ENCODE results near the gene PRICKLE3. TPM values are rescaled to one million over a fixed set of nuclear protein-coding genes. Genes with fewer than 3 reads are reported as not detected.

The PRICKLE3 gene
- total RNA-seq, 1 experiment from 2014 or later, result 14.5 TPM

- Mint-ChIP-seq H3K9me3 (ENCODE audit: unreplicated experiment) (peaks cover 4% of the 10 kb centered on the region), H3K36me3 (ENCODE audit: insufficient read depth, unreplicated experiment) (no peaks in the 10 kb centered on the region), H3K4me1 (ENCODE audit: insufficient read depth, unreplicated experiment) (peaks cover 6% of the 10 kb centered on the region), H3K27me3 (ENCODE audit: insufficient read depth, unreplicated experiment) (no peaks in the 10 kb centered on the region), H3K4me3 (ENCODE audit: unreplicated experiment) (no peak overlapping the region), H3K27ac (ENCODE audit: low read depth, unreplicated experiment) (no peak overlapping the region)
- BruUV-seq (replicated peaks), result no TSS peak
- TF ChIP-seq CTCF (IDR thresholded peaks at IDR 0.05; ENCODE audit: unreplicated experiment), result no peak
- ChIA-PET CTCF (interaction anchor here (0.7 kb wide), 2 partner anchors 11 to 564 kb away, joined by 3 to 5 read pairs; no protein-coding TSS in a partner anchor), POLR2A (interaction anchor here (0.6 kb wide), 1 partner anchor 42 kb away, joined by 3 read pairs; no protein-coding TSS in a partner anchor)
- intact Hi-C loops (cut with micrococcal nuclease), result no loop called here
- DNase-seq (ENCODE audit: unreplicated experiment), result no peak
Observed at GRCh38 chrX:49232525-49232924, 46.4 kb upstream of the PRICKLE3 start.

- Mint-ChIP-seq H3K4me3 (ENCODE audit: unreplicated experiment) (no peak overlapping the region), H3K9me3 (ENCODE audit: unreplicated experiment) (peaks cover 8% of the 10 kb centered on the region), H3K4me1 (ENCODE audit: insufficient read depth, unreplicated experiment) (no peaks in the 10 kb centered on the region), H3K36me3 (ENCODE audit: insufficient read depth, unreplicated experiment) (no peaks in the 10 kb centered on the region), H3K27me3 (ENCODE audit: insufficient read depth, unreplicated experiment) (no peaks in the 10 kb centered on the region), H3K27ac (ENCODE audit: low read depth, unreplicated experiment) (no peak overlapping the region)
- ChIA-PET POLR2A (interaction anchor here (0.6 kb wide), 1 partner anchor 41 kb away, joined by 3 read pairs; no protein-coding TSS in a partner anchor), CTCF (no interaction called here)
- BruUV-seq (replicated peaks), result no TSS peak
- TF ChIP-seq CTCF (IDR thresholded peaks at IDR 0.05; ENCODE audit: unreplicated experiment), result no peak
- DNase-seq (ENCODE audit: unreplicated experiment), result no peak
- intact Hi-C loops (cut with micrococcal nuclease), result no loop called here
Observed at GRCh38 chrX:49231333-49232000, 45.3 kb upstream of the PRICKLE3 start.

GRCh38 chrX:49230500-49231232 lies 44.5 kb upstream of the PRICKLE3 start:
- intact Hi-C loops (cut with micrococcal nuclease), result no loop called here
- CTCF ChIA-PET, result no interaction called here
- H3K9me3 Mint-ChIP-seq (ENCODE audit: unreplicated experiment), result peaks cover 8% of the 10 kb centered on the region
- BruUV-seq (replicated peaks), result no TSS peak
- POLR2A ChIA-PET, result no interaction called here
- no peak overlapping the region for H3K27ac Mint-ChIP-seq (ENCODE audit: low read depth, unreplicated experiment)
- no peak for TF ChIP-seq CTCF (IDR thresholded peaks at IDR 0.05; ENCODE audit: unreplicated experiment)
- no peaks in the 10 kb centered on the region for H3K27me3 Mint-ChIP-seq (ENCODE audit: insufficient read depth, unreplicated experiment)
- no peak overlapping the region for H3K4me3 Mint-ChIP-seq (ENCODE audit: unreplicated experiment)
- no peak for DNase-seq (ENCODE audit: unreplicated experiment)
- H3K4me1 Mint-ChIP-seq (ENCODE audit: insufficient read depth, unreplicated experiment), result no peaks in the 10 kb centered on the region
- H3K36me3 Mint-ChIP-seq (ENCODE audit: insufficient read depth, unreplicated experiment), result no peaks in the 10 kb centered on the region

- no TSS peak for BruUV-seq (replicated peaks)
- no peak overlapping the region for H3K4me3 Mint-ChIP-seq (ENCODE audit: unreplicated experiment)
- ChIA-PET POLR2A (no interaction called here), CTCF (interaction anchor here (1.2 kb wide), 1 partner anchor 19 kb away, joined by 4 read pairs; no protein-coding TSS in a partner anchor)
- H3K27me3 Mint-ChIP-seq (ENCODE audit: insufficient read depth, unreplicated experiment), result no peaks in the 10 kb centered on the region
- intact Hi-C loops (cut with micrococcal nuclease), result no loop called here
- peaks cover 8% of the 10 kb centered on the region for H3K9me3 Mint-ChIP-seq (ENCODE audit: unreplicated experiment)
- no peak for DNase-seq (ENCODE audit: unreplicated experiment)
- no peaks in the 10 kb centered on the region for H3K4me1 Mint-ChIP-seq (ENCODE audit: insufficient read depth, unreplicated experiment)
- H3K36me3 Mint-ChIP-seq (ENCODE audit: insufficient read depth, unreplicated experiment), result no peaks in the 10 kb centered on the region
- H3K27ac Mint-ChIP-seq (ENCODE audit: low read depth, unreplicated experiment), result no peak overlapping the region
- no peak for TF ChIP-seq CTCF (IDR thresholded peaks at IDR 0.05; ENCODE audit: unreplicated experiment)
Observed at GRCh38 chrX:49228185-49228584, 42.0 kb upstream of the PRICKLE3 start.

All from MCF 10A (cell line).